Measurements from ENCODE around the gene ZDHHC9. TPM values are rescaled to one million over a fixed set of nuclear protein-coding genes. Genes with fewer than 3 reads are reported as not detected.

ZDHHC9 gene
- total RNA-seq, 3 donors from 2014 or later, result 21.8 to 36.2 (median 34.4) TPM

GRCh38 chrX:129781680-129782495 is 61.8 kb downstream of the ZDHHC9 start:
- TF ChIP-seq POLR2AphosphoS5 (IDR thresholded peaks at IDR 0.05), result no peak
- no peak for TF ChIP-seq CTCF (IDR thresholded peaks at IDR 0.05)
- TF ChIP-seq POLR2A (IDR thresholded peaks at IDR 0.05), result no peak
- Histone ChIP-seq H3K9me3 (no peaks in the 10 kb centered on the region), H3K4me1 (no peaks in the 10 kb centered on the region), H3K36me3 (no peaks in the 10 kb centered on the region), H3K27me3 (peaks cover 0 to 26% of the 10 kb centered on the region in 2 donors), H3K27ac (no peak overlapping the region), H3K4me3 (no peak overlapping the region)
- intact Hi-C loops (cut with DNase I; ENCODE audit: low total_unique reads), result no loop called here
- DNase-seq (ENCODE audit: low spot score in 2 of 2), result no peak

GRCh38 chrX:129781134-129781672 is 62.5 kb downstream of the ZDHHC9 start:
- Histone ChIP-seq H3K27me3 (peaks cover 0 to 23% of the 10 kb centered on the region in 2 donors), H3K4me1 (no peaks in the 10 kb centered on the region), H3K27ac (no peak overlapping the region), H3K9me3 (no peaks in the 10 kb centered on the region), H3K36me3 (no peaks in the 10 kb centered on the region), H3K4me3 (peak overlapping the region in 2 of 3 donors; percentile 22 to 26)
- TF ChIP-seq POLR2AphosphoS5 (IDR thresholded peaks at IDR 0.05) (no peak), CTCF (IDR thresholded peaks at IDR 0.05) (no peak), POLR2A (IDR thresholded peaks at IDR 0.05) (no peak)
- intact Hi-C loops (cut with DNase I; ENCODE audit: low total_unique reads), result no loop called here
- peak in 1 of 2 donors; percentile 35 for DNase-seq (ENCODE audit: low spot score in 2 of 2)

- no peak overlapping the region for H3K27ac ChIP-seq
- no peak for TF ChIP-seq CTCF (IDR thresholded peaks at IDR 0.05)
- no peak for TF ChIP-seq POLR2A (IDR thresholded peaks at IDR 0.05)
- no peak for TF ChIP-seq POLR2AphosphoS5 (IDR thresholded peaks at IDR 0.05)
- H3K36me3 ChIP-seq, result no peaks in the 10 kb centered on the region
- intact Hi-C loops (cut with DNase I; ENCODE audit: low total_unique reads), result no loop called here
- H3K27me3 ChIP-seq, result peaks cover 0 to 23% of the 10 kb centered on the region in 2 donors
- H3K4me3 ChIP-seq, result peak overlapping the region; percentile 22 to 26 (median 26)
- H3K9me3 ChIP-seq, result no peaks in the 10 kb centered on the region
- no peaks in the 10 kb centered on the region for H3K4me1 ChIP-seq
- no peak for DNase-seq (ENCODE audit: low spot score in 2 of 2)
Observed at GRCh38 chrX:129780441-129781105, 63.1 kb downstream of the ZDHHC9 start.

- H3K27me3 ChIP-seq, result peaks cover 0 to 23% of the 10 kb centered on the region in 2 donors
- H3K9me3 ChIP-seq, result no peaks in the 10 kb centered on the region
- DNase-seq (ENCODE audit: low spot score in 2 of 2), result no peak
- intact Hi-C loops (cut with DNase I; ENCODE audit: low total_unique reads), result no loop called here
- H3K4me1 ChIP-seq, result no peaks in the 10 kb centered on the region
- TF ChIP-seq POLR2AphosphoS5 (IDR thresholded peaks at IDR 0.05) (no peak), POLR2A (IDR thresholded peaks at IDR 0.05) (no peak), CTCF (IDR thresholded peaks at IDR 0.05) (no peak)
- H3K36me3 ChIP-seq, result no peaks in the 10 kb centered on the region
- no peak within 1 kb of the TSS for H3K27ac ChIP-seq
- H3K4me3 ChIP-seq, result peak within 1 kb of the TSS; percentile 22 to 26 (median 26)
Observed at GRCh38 chrX:129779747-129780146, 63.9 kb downstream of the ZDHHC9 start, which contains the start of gene SASH3. Gene SASH3, plus strand, starts transcription at chrX:129779949. Its CDS starts 149 bp downstream, at chrX:129780098.
